Kidney tubule cell (primary cell): ENCODE results near the gene PDGFA.
A peak's percentile ranks its signal among the peaks of the same experiment; 100 is the strongest.
"Not testable (repeated sequence)": the region's sequence is repeated elsewhere in the genome, so short reads cannot be mapped to it uniquely, and the experiment has no call there.

Source experiments
- DNase-seq: peaks from one replicate; pipeline ENCODE4 v3.0.0-alpha.2; 2018; ENCODE audit warnings: low spot score

Gene PDGFA

DNA sequence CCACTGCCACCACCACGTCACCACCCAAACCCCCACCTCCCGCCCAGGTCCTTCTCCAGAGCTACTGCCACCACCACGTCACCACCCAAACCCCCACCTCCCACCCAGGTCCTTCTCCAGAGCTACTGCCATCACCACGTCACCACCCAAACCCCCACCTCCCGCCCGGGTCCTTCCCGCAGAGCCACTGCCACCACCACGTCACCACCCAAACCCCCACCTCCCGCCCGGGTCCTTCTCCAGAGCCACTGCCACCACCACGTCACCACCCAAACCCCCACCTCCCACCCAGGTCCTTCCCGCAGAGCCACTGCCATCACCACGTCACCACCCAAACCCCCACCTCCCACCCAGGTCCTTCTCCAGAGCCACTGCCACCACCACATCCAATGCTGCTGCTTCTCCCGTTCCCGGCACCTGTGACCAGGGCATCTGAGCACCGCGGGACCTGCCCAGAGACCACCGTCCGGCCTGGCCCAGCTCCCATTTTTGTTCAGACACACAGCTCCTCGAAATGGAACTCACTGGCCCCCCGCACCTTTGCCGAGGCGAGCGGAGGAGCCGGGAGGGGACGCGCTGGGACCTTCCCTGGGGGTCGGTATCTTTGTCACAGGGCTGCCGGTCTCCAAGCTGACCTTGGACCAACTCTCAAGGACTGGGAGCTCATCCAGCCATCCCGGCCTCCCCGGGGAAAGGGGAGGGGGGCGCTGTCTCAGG, 32.7 kb upstream of the PDGFA start:
- DNase-seq, result not testable (repeated sequence)

DNA sequence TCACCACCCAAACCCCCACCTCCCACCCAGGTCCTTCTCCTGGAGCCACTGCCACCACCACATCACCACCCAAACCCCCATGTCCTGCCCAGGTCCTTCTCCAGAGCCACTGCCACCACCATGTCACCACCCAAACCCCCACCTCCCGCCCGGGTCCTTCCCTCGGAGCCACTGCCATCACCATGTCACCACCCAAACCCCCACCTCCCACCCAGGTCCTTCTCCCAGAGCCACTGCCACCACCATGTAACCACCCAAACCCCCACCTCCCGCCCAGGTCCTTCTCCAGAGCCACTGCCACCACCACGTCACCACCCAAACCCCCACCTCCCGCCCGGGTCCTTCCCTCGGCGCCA, 31.9 kb upstream of the PDGFA start:
- DNase-seq, result not testable (repeated sequence)

DNA sequence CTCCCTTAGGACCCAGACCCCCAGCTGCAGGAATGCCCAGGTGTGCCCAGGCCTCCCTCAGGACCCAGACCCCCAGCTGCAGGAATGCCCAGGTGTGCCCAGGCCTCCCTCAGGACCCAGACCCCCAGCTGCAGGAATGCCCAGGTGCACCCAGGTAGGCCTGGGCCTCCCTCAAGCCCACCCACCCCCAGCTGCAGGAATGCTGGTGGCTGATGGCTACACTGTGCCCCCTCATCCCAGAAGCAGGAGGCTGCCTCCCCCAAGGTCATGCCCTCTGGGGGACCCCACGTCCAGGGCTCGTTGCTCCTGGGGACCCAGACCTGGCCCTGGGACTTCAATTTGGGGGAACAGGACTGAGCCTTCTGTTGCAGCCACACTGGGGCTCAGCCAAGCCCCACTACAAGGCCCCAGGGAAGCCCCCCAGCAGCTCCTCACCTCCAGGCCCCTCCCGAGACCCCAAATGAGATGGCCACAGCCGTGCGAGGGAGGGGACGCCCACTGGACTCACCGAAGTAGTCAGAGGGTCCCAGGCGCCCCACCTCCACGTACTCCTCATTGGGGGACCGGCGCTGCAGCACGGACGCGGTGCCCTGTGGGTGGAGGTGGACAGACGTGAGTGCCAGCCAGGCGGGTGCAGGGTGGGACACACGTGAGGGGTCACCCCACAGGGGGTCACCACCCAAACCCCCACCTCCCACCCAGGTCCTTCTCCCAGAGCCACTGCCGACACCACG, 31.4 kb upstream of the PDGFA start:
- DNase-seq, result no peak

DNA sequence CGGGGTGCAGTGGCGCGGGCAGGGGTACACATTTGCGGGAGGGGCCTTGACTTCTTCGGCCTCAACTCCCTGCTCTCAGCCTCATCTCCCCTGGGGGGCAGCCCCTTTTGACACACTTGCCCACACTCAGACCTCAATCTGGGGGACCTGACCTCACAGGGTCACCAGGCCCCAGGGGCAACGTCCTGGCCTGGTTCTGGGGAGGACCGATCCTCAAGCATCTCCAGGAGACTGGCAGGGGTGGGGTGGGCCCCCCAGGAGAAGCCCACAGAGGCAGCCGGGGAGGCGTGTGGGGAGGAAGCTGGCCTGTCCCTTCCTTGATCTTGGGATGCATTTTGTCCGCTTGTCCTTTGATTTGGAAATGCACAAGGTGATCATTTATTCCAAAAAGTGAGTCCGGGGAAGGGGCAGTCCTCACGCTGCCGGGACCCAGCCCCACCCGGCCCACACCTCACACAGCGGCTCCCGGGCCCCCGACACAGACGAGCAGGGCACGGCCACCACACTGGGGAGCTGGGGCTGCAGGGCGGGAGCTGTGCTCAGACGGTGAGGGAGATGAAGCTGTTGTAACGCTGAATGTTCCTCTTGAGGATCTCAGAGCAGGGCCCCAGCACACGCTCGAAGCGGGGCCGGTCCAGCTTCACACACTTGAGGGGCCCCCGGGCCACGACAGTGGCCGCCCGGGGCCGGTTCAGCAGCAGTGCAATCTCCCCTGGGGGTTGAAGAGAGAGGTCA, 30.4 kb upstream of the PDGFA start:
- DNase-seq, result no peak

DNA sequence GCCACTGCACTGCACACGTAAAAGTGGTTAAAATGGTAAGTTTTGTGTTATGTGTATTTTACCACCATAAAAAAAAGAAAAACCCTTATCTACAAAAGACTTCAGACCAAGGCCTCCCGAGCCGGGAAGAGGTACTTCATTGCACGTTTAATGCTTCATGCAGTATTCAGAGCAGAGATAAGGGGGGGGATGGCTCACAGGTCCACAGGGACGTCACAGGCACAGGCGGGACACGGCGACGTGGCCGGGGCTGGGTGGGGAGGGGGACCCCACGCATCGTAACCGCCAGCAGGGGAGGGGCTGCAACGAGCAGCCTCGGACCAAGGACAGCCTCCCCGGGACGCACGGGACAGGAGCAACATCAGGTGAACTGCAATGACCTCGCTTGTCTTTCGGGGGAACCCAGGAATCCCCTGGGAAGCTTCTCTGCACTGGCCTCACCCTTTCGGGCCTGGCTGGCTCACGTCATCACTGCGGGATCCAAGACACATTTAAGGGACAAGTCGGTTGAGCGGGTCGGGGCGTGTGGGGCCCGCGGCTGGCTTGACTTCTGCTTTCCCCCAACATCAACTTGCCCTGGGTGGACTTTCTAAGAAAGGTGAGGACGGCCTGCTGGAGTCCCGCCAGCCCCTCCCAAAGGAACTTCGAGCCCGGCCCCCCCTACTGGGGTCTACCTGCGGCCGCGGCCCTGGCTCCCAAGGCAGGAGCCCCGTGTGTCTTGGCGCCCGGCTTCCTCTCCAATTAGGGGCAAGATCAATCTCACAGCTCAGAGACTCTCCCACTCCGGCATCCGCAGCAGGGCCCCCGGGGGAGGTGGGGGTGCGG, 29.6 kb upstream of the PDGFA start:
- DNase-seq, result no peak

DNA sequence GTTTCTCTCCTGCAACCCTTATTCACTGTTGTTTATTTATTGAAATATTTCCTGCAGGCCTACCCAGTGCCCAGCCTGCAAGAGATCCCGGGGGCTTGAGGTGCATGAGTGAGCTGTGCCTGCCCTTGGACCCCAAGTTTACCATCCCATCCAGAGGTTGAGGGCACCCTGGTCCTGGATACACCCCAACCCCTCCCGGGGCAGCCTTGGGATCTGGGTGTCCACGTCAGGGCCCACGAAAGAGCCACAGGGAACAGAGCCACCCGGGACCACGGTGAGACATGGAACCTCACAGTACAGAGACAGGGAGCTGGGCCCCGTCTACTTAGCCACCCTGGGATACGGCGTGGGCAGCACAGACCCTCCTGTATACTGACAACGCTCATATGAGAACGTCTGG, 28.8 kb upstream of the PDGFA start:
- no peak for DNase-seq

DNA sequence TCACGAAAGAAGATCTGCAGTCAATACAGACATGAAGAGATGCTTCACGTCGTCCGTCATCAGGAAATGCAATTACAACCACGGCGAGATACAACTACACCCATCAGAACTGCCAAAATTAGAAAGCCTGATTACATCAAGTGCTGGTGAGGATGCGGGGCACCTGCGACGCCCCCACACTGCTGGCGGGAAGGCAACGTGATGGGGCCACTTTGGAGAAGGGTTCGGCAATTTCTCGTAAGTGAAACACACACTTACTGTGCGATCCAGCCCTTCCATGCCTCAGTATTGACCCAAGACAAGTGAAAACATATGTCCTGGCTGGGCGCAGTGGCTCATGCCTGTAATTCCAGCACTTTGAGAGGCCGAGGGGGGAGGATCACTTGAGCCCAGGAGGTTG, 25.8 kb upstream of the PDGFA start:
- DNase-seq, result no peak

DNA sequence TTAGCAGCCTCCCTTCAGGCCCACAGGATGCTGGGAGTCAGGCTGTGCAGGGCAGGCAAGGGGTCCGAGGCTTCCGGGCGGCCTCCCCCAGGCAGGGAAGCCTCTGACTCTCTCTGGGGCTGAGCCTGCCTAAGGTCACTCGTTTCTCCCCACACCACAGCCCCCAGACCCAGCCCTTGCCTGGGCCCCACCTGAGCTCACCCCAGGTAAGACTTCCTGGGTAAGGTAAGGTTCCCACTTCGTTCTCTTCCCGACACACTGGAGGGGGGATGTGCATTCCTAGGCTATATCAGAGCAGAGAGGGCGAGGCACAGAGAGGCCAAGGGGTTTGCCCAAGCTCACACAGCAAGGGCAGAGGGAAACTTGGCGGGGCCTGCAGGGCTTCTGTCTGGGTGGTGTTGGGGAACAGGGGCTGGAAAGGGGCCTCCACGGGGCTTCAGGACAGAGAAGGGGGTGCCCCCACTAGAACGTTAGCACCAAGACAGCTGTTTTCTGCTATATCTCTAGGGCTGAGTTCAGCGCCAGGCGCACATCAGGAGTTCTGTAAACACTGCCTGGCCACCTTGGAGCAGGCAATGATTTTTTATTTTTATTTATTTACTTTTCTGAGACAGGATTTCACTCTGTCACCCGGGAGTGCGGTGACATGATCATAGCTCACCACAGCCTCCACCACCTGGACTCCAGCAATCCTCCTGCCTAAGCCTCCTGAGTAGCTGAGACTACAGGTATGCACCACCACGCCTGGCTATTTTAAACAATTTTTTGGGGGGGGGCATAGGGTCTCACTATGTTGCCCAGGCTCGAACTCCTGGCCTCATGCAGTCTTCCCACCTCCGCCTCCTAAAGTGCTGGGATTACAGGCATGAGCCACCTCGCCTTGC, 24.9 kb upstream of the PDGFA start:
- DNase-seq, result no peak

DNA sequence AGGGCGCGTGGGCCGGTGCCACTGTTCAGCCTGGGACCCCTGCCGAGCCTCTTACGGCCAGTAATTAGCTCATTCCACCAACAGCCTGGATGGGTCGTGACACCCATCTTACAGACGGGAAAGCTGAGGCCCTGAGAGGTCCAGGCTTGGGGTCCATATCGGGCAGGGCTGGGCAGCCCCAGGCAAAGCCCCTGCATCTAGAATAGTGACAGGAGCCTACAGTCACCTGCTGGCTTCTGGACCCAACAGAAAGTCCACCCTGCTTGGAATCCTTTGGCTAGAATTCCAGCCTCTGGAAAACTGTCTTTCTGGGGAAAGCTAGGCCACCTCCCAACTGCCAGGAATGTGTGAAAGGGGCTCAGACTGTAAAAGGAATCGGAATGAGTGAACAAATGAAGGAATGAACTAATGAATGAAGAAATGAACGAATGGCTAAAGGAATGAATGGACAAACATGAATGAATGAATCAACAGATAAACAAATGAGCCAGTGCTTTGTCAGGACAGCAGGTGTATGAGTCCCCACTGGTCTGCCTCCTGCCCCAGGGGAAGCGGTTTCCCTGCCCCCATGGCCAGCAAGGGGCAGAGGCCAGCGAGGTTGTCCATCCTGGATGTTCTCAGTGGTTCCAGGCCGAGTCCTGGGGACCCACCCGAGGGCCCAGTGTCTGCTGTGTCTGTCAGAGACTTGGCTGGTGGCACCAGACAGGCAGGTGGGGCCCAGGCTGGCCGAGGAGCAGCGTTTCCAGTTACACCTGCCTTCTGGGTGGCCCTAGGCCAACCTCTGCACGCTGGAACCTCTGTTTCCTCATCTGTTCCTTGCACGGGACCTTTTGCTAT, 24.1 kb upstream of the PDGFA start:
- peak; percentile 32 for DNase-seq

DNA sequence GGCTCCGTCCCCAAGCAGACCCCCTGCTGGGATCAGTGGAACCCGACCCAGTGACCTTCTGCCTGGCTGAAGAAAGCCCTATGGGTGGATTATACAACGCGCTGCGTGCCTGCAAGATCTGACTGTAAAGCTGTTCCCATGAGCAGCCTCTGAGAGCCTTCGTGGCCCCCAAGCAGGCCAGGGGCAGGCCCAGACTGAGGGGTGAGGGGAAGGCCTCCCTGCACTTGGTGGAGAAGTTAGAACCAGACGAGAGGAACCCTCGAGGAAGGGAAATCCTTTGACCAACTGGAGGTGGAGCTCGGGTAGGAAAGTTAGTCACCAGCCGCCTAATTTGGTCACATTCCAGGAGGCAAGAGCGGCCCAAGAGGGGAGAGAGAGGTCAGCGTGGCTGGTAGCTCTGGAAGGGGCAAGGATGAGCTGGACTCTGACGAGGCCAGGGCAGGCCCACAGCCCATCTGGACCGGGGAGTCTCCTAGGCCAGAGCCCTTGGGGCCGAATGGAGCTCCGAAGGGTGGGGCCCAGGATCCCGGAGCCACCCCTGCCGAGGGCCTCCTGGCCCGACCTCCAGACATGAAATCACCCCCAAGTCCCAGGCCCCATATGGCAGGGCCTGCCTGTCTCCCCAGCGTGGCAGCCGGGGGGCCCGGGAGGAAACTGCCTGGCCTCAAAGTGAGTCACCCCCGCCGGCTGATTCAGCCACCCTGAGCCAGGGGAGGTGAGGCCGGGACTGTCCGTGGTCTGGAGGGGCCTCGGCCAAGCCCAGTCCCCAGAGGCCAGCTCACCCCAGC, 23.3 kb upstream of the PDGFA start:
- DNase-seq, result peak; percentile 97

DNA sequence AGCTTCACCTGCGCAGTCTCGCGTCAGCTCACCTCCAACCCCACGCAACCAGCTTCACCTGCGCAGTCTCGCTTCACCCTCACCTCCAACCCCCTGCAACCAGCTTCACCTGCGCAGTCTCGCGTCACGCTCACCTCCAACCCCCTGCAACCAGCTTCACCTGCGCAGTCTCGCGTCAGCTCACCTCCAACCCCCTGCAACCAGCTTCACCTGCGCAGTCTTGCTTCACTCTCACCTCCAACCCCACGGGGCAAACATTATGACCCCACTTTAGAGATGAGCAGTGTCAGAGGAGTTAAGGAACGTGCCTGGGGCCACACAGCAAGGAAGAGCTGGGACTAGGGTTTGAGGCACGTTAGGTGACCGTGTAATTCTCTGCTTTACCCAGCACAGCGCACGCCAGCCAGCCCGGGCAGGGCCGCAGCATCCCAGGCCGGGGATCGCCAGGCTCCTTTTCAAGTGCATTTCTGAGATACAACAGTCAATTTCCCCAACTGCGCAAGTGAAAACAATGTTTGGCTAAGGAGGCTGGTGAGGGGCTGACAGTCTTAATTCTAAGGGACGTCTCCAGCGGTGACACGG, 22.6 kb upstream of the PDGFA start:
- DNase-seq, result no peak

DNA sequence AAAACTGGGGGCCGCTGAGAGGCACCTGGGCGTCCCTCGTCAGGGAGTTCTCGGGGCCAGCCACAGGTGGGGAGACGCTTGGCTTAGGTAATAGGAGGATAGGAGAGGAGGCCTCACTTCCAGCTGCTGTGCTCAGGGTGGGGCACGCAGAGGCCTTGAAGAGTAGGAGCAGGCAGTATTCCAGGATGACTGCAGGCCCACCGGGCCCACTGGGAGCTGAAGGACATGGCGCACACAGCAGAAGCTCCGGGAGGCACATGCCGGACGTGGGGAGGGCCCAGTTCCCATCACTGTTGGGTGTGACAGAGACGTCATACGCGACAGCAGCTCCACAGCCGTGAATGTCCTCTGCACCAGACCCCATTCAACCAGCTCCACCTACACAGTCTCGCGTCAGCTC, 22.0 kb upstream of the PDGFA start:
- DNase-seq, result no peak

DNA sequence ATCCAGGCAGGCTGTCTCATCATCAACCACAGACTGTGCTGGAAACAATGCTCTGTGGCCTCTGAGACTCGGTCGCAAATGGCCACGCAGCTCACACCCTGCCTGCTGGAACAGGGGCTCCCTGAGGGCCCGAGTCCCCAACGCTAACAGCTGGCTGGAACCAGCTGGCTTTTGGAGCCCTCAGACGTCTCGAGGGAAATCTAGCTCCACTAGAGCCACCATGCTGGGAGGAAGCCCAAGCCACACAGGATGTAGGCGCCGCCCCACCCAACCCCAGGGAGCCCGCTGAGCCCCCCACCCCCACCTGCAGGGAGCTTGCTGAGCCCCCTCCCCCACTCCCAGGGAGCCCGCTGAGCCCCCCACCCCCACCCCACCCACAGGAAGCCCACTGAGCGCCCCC, 21.4 kb upstream of the PDGFA start:
- no peak for DNase-seq

DNA sequence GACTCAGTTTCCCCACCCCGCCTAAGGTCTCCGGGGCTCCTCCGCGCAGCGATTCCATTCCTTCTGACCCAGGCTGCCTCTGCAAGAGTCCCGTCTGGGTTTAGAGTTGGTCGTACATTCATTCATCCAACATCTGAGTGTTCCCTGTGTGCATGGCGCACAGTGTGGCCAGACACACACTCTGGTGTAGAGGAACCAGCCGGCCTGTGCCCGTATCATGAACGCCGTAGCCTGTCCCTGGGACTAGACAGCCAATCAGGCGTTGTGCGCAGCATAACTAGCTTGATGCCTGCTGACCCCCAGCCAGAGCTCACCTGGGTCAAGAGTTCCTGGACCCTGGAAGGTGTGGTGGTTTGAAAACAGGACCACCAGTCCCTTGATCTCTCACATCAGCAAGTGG, 20.9 kb upstream of the PDGFA start:
- no peak for DNase-seq

DNA sequence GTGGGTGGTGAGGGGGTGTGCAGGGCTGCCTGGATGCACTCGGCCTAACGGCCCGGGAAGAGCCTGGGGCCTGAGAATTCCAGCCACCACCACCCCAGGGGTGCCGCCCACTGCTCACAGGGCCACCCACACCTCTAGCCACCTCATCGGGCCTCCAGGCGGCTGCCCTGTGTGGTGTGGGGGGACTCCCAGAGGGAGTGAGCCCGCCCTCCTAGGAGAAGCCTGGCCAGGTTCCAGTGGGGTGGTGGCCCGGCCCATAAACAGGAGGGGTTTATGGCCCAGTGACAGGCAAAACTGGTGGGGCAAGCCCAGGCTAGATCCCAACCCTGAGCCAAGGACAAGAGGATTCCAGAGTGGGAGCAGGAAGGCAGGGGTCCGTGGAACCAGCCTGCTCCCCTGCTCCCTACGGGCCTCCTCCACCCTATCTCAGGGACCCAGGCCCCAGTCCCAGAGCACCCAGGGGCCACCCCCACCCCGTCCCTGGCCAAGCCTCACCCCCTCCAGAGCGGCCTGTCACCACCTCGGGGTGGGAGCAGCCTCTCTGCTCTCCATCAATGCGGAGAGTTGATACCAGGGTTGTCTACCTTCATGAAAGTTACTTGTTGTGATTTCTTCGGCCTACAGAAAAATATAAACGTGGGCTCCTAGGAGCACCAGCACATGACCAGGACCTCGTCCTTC, 20.2 kb upstream of the PDGFA start:
- DNase-seq, result peak; percentile 97

DNA sequence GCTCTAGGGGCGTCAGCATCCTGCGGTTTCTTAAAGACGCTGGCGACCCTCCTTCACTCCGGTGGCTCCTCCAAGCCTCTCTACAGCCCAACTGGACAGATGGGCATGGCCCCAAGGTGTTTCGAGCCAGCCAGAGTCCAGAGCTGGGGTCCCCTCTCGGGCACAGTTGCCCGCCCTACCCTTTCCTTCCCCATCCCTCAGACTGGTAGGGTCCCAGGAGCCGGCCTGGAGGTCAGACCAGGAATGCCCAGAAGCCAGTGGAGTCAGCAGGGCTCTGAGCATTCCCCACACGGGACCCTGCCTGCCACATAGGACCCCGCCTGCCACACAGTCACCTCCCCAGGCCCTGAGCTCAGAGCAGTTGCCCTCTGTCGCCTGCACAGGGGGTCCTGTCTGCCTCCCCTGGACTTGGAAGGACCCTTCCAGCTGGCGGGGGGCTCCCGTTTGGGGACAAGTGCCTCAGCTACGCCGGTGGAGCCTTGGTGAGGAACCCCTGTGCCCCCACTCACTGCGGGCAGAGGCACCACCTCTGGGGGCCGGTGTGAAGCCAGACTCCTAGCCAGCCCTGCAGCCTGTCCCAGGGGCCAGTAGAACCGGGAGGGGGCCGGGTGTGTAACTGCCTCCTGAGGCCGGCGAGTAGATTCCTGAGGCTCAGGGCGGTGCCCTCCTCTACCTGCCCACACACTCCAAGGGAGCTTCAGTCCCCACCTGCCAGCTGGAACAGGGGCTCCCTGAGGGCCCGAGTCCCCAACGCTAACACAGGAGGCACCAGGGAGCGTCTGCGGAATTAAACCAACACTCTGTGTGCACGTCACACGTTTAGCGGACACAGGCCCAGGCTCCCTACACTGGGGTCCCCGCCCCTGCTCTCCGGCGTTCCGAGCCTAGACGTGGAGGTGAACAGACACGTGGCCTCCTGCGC, 19.4 kb upstream of the PDGFA start:
- peak; percentile 16 for DNase-seq

DNA sequence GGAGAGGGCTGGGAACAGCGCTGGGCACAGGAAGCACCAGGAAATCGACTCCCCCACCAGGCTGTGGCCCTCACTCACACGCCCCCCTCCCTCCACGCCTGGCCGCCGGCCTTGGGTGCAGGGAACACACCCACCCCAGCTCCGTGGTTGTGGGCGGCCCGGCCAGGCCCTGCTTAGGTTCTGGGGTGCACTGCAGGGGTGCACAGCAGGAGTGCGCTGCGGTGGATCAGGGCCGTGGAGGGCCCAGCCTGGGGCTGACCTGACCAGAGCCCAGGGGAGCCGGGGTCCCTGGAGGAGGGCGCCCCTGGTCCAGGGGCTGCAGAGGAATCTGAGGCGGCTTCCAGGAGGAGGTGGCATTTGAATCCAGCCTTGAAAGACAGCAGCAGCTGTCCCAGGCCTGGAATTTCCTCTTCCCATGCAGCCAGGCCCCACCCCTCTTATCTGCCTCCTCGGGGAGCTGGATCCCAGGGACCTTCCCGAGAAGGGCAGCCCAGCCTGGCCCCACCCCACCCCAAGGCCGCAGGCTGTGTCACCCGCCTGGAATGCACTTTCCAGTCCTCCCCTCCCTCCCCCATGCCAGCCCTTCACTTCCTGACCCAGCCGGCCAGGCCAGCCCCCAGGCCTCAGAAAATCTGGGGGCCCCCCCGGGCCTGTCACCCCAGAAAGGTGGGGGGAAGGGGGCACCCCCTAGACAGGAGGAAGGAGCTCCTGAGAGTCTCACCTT, 18.4 kb upstream of the PDGFA start:
- DNase-seq, result peak; percentile 96
